WTC11 (cell line): ENCODE data around the gene TLE3.

Experiments used
- SP1 ChIP-seq: sonication (generic); formaldehyde crosslinking; conservative IDR thresholded peaks from 2 replicates; pipeline ENCODE4 v1.8.1; 2022; ENCODE audit warnings: missing genetic modification reagents
- ZNF138 ChIP-seq: sonication (generic); formaldehyde crosslinking; conservative IDR thresholded peaks from 2 replicates; pipeline ENCODE4 v1.8.1; 2022; ENCODE audit warnings: mild to moderate bottlenecking, moderate library complexity, missing genetic modification reagents
- TF ChIP-seq, protein P1 (sequence below): sonication (generic); formaldehyde crosslinking; IDR thresholded peaks from 2 replicates; pipeline ENCODE4 v1.8.1; 2023; ENCODE audit warnings: mild to moderate bottlenecking, missing genetic modification reagents, moderate library complexity

DNA sequence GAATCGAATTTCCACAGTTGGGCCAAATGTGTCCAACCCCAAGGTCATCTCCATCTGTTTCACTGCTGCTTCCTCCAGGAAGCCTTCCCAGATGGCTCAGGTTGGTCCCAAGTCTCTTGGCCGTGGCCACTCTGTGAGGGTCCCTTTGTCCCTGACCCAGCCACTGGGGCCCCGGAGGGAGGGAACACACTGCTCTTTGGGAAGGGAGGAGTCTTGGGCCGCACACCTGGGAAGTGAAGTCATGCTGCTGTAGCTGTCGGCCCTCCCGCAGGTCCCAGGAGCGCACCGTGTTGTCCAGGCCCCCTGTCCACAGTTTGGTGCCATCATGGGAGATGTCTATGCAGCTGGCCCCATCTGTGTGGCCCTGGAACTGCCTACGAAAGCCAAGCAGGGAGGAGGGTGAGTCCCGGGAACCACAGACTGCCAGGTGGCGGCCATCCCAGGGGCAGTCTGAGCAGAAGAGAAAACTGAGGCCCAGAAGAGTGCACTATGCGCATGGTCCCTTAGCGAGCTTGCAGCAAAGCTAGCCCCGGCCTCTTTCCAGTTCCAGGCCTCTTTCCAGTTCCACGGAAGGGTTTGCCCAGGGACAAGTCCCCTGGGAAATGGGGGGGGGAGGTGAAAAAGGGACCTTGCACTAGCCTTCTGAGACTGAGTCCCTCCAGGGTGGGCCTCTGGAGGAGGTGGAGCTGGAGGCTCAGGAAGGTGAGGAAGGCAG lies 44.6 kb downstream of the TLE3 start:
- TF ChIP-seq, protein P1, sequence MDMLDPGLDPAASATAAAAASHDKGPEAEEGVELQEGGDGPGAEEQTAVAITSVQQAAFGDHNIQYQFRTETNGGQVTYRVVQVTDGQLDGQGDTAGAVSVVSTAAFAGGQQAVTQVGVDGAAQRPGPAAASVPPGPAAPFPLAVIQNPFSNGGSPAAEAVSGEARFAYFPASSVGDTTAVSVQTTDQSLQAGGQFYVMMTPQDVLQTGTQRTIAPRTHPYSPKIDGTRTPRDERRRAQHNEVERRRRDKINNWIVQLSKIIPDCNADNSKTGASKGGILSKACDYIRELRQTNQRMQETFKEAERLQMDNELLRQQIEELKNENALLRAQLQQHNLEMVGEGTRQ (CRISPR knock-in tag) = no peak
- no peak for TF ChIP-seq SP1 (CRISPR knock-in tag)
- TF ChIP-seq ZNF138 = no peak
